HepG2 (cell line): Measurements from ENCODE around the gene SH3GL2. TPM values are rescaled to one million over a fixed set of nuclear protein-coding genes. Genes with fewer than 3 reads are reported as not detected.

Source experiments
- ATAC-seq: fragments of 200-7000 bp; cut with Tn5 transposase; 3 replicates; pipeline ENCODE4 v1.9.1; 2020; ENCODE audit warnings: mild to moderate bottlenecking, moderate library complexity
- BruUV-seq: library from RNA; stranded (reverse); fragments of 400-500 nt; replicated peaks from 2 replicates; lab custom pipeline; 2021; lab: Mats Ljungman, UMichigan
- CTCF ChIA-PET: fragments of 300-600 bp; formaldehyde crosslinking; extraction: SDS; loops from one replicate; lab custom pipeline; 2021; ENCODE audit warnings: low total read pairs, inconsistent platforms, low intra/inter-chr PET ratio; lab: Yijun Ruan, JAX
- POLR2A ChIA-PET: fragments of 350-600 bp; sonication (Branson Sonifier 250); formaldehyde crosslinking; loops from one replicate; lab custom pipeline; 2020; ENCODE audit warnings: antibody characterized with exemption, inconsistent platforms; lab: Yijun Ruan, JAX
- DNase-seq: peaks from one replicate; pipeline ENCODE4 v3.0.0-alpha.2; 2015; ENCODE audit warnings: low spot score
- FAIRE-seq: peaks from 3 replicates; lab custom pipeline; 2011; peaks lifted over from hg19 to GRCh38; lab: Jason Lieb, UNC
- H2AFZ ChIP-seq: one replicate; pipeline ENCODE4 v1.6.1; 2011; ENCODE audit warnings: low read length, inconsistent platforms
- H3K27ac ChIP-seq: fragments of 300-600 bp; 3 replicates; pipeline ENCODE4 v1.8.0; 2011; ENCODE audit warnings: mixed run types, mild to moderate bottlenecking, mixed read lengths, low read length, inconsistent platforms; ENCODE audit not compliant: insufficient read depth; ENCODE audit errors: extremely low read length
- H3K27me3 ChIP-seq, 2 experiments: fragments of 200-600 bp in 1 of 2; 2 replicates in 1 of 2; 3 replicates in 1 of 2; pipeline versions ENCODE4 v1.6.0 to v1.8.0; 2011; ENCODE audit warnings: low read length in 2 of 2, mild to moderate bottlenecking in 2 of 2, moderate library complexity in 2 of 2, inconsistent platforms in 1 of 2; ENCODE audit not compliant: insufficient read depth in 2 of 2, control insufficient read depth in 1 of 2
- H3K36me3 ChIP-seq, 2 experiments: fragments of 200-600 bp in 1 of 2; replicated peaks in 1 of 2; 2 replicates in 1 of 2; 3 replicates in 1 of 2; pipeline versions ENCODE4 v1.5.1 to v1.8.0; 2011; ENCODE audit warnings: low read length in 2 of 2, inconsistent platforms in 1 of 2; ENCODE audit not compliant: insufficient read depth in 2 of 2, control insufficient read depth in 1 of 2
- H3K4me1 ChIP-seq: 2 replicates; pipeline ENCODE4 v1.5.1; 2012; ENCODE audit warnings: low read length, inconsistent platforms; ENCODE audit not compliant: insufficient read depth
- H3K4me2 ChIP-seq: 2 replicates; pipeline ENCODE4 v1.6.0; 2011; ENCODE audit warnings: low read depth, low read length, inconsistent platforms
- H3K4me3 ChIP-seq, 3 experiments: fragments of 200-600 bp in 1 of 3; sonication (generic), shearing (Covaris generic) in 1 of 3; replicated peaks in 1 of 3; 2 replicates each; pipeline ENCODE4 v1.5.1; 2011 to 2016; ENCODE audit warnings: low read length in 3 of 3, inconsistent platforms in 2 of 3, low read depth in 2 of 3, mild to moderate bottlenecking in 2 of 3, control low read depth in 1 of 3, mixed read lengths in 1 of 3; ENCODE audit not compliant: insufficient read depth in 1 of 3
- H3K79me2 ChIP-seq: one replicate; pipeline ENCODE4 v1.6.1; 2011; ENCODE audit warnings: low read length, inconsistent platforms; ENCODE audit not compliant: insufficient read depth
- H3K9ac ChIP-seq: 2 replicates; pipeline ENCODE4 v1.6.0; 2011; ENCODE audit warnings: mild to moderate bottlenecking, low read depth, low read length, inconsistent platforms; ENCODE audit not compliant: insufficient read depth
- H3K9me3 ChIP-seq: 2 replicates; pipeline ENCODE4 v1.5.1; 2012; ENCODE audit warnings: mild to moderate bottlenecking, low read length
- H4K20me1 ChIP-seq: 2 replicates; pipeline ENCODE4 v1.6.0; 2011; ENCODE audit warnings: inconsistent platforms, mild to moderate bottlenecking, low read length, moderate library complexity; ENCODE audit not compliant: insufficient read depth
- BRCA1 ChIP-seq: sonication (generic); formaldehyde crosslinking; IDR thresholded peaks from 2 replicates; pipeline ENCODE4 v1.4.0; 2020; ENCODE audit warnings: missing genetic modification reagents
- EED ChIP-seq: sonication (generic); formaldehyde crosslinking; IDR thresholded peaks from 2 replicates; pipeline ENCODE4 v1.5.0; 2020; ENCODE audit warnings: mild to moderate bottlenecking, missing genetic modification reagents
- GABPB1 ChIP-seq: IDR thresholded peaks from 2 replicates; pipeline ENCODE4 v1.6.1; 2016; ENCODE audit warnings: mild to moderate bottlenecking, missing genetic modification reagents, moderate library complexity, missing compliant biosample characterization
- MATR3 ChIP-seq: sonication (generic); formaldehyde crosslinking; IDR thresholded peaks from 2 replicates; pipeline ENCODE4 v1.4.0; 2020; ENCODE audit warnings: missing genetic modification reagents
- NBN ChIP-seq: fragments of 450-650 bp; conservative IDR thresholded peaks from 2 replicates; pipeline ENCODE4 v1.6.1; 2017
- RAD51 ChIP-seq: fragments of 450-650 bp; IDR thresholded peaks from 2 replicates; pipeline ENCODE4 v1.6.1; 2016; ENCODE audit warnings: borderline replicate concordance
- RORA ChIP-seq: sonication (generic); formaldehyde crosslinking; IDR thresholded peaks from 2 replicates; pipeline ENCODE4 v1.5.0; 2020; ENCODE audit warnings: mild to moderate bottlenecking, missing genetic modification reagents, moderate library complexity
- SETDB1 ChIP-seq: sonication (generic); formaldehyde crosslinking; IDR thresholded peaks from 2 replicates; pipeline ENCODE4 v1.5.1; 2020; ENCODE audit warnings: missing genetic modification reagents, mild to moderate bottlenecking, borderline replicate concordance
- STAG1 ChIP-seq: sonication (generic); formaldehyde crosslinking; IDR thresholded peaks from 2 replicates; pipeline ENCODE4 v1.4.0; 2020; ENCODE audit warnings: missing genetic modification reagents
- THYN1 ChIP-seq: sonication (generic); formaldehyde crosslinking; IDR thresholded peaks from 2 replicates; pipeline ENCODE4 v1.8.1; 2023; ENCODE audit warnings: low read depth, mild to moderate bottlenecking, moderate library complexity, missing genetic modification reagents, borderline replicate concordance
- ZNF333 ChIP-seq: sonication (generic); formaldehyde crosslinking; IDR thresholded peaks from 2 replicates; pipeline ENCODE4 v1.4.0; 2020; ENCODE audit warnings: mild to moderate bottlenecking, missing genetic modification reagents, borderline replicate concordance
- ZNF354B ChIP-seq: sonication (generic); formaldehyde crosslinking; IDR thresholded peaks from 2 replicates; pipeline ENCODE4 v1.8.0; 2022; ENCODE audit warnings: mild to moderate bottlenecking, missing genetic modification reagents
- ZNF510 ChIP-seq: sonication (generic); formaldehyde crosslinking; IDR thresholded peaks from 2 replicates; pipeline ENCODE4 v1.4.0; 2020; ENCODE audit warnings: low read depth, mild to moderate bottlenecking, missing genetic modification reagents
- ZNF547 ChIP-seq: sonication (generic); formaldehyde crosslinking; IDR thresholded peaks from 2 replicates; pipeline ENCODE4 v1.5.1; 2020; ENCODE audit warnings: mild to moderate bottlenecking, missing genetic modification reagents
- ZNF850 ChIP-seq: sonication (generic); formaldehyde crosslinking; conservative IDR thresholded peaks from 2 replicates; pipeline ENCODE4 v1.9.0; 2021; ENCODE audit warnings: mild to moderate bottlenecking, missing genetic modification reagents
- WGBS: methylation state at CpG from one replicate; pipeline ENCODE4 v1.1.6; 2017; ENCODE audit warnings: low lambda C conversion rate; 5-methylcytosine and 5-hydroxymethylcytosine counted together
- in situ Hi-C: cut with HindIII; loops from 2 replicates; pipeline ENCODE4 v1.10.0; 2017; ENCODE audit warnings: low pct_unique_long_range_greater_than_20kb; ENCODE audit not compliant: extremely low pct_ligation_motif_present
- intact Hi-C: fragments of 100-400 bp; cut with micrococcal nuclease; formaldehyde crosslinking; loops from one replicate; pipeline ENCODE4 v1.10.0; 2022; ENCODE audit not compliant: unreplicated experiment
- polyA plus RNA-seq, 8 experiments: library from polyadenylated mRNA; depleted of rRNA in 3 of 8; stranded (reverse) in 7 of 8; unstranded in 1 of 8; fragments of >200 nt; fragmentation: Illumina TruSeq in 4 of 8; extraction: Trizol in 4 of 8; gene quantifications; 2 replicates each; pipeline versions ENCODE4 v1.2.1 to v1.2.3, GENCODE V29; 2011 to 2016; ENCODE audit warnings: low read depth in 4 of 8, missing spikeins in 1 of 8, mixed read lengths in 1 of 8; ENCODE audit not compliant: insufficient read depth in 1 of 8
- total RNA-seq, 5 experiments: library from RNA; depleted of rRNA; stranded (reverse); fragments of >200 nt; fragmentation: Illumina TruSeq; extraction: Trizol; gene quantifications; 2 replicates each; pipeline ENCODE4 v1.2.3, GENCODE V29; 2016; ENCODE audit warnings: low read depth in 1 of 5
- TF ChIP-seq, protein P1 (sequence below): sonication (generic); formaldehyde crosslinking; IDR thresholded peaks from 2 replicates; pipeline ENCODE4 v1.4.0; 2020; ENCODE audit warnings: missing genetic modification reagents
- TF ChIP-seq, protein P2 (sequence below): sonication (generic); formaldehyde crosslinking; IDR thresholded peaks from 2 replicates; pipeline ENCODE4 v1.5.1; 2020; ENCODE audit warnings: missing genetic modification reagents, mild to moderate bottlenecking, borderline replicate concordance
- TF ChIP-seq, protein P3 (sequence below): sonication (generic); formaldehyde crosslinking; IDR thresholded peaks from 2 replicates; pipeline ENCODE4 v1.9.0; 2021; ENCODE audit warnings: missing genetic modification reagents, borderline replicate concordance

Gene SH3GL2
- total and polyA plus RNA-seq, 2 of the 13 experiments (the other 11 are each of a cell fraction or from before 2014, with no cell fraction given): 0.04 TPM; not detected in 1

- in situ Hi-C loops: no loop called here
- POLR2A ChIA-PET: no interaction called here
- H3K9ac ChIP-seq: no peak overlapping the region
- no peak overlapping the region for H3K4me2 ChIP-seq
- ATAC-seq (no peak), DNase-seq (no peak)
- H3K79me2 ChIP-seq: no peaks in the 10 kb centered on the region
- CTCF ChIA-PET: no interaction called here
- H3K27me3 ChIP-seq: no peaks in the 10 kb centered on the region
- no peak overlapping the region for H3K27ac ChIP-seq
- H3K4me3 ChIP-seq: no peak overlapping the region
- BruUV-seq: no TSS peak
- no peaks in the 10 kb centered on the region for H3K36me3 ChIP-seq
- H4K20me1 ChIP-seq: no peaks in the 10 kb centered on the region
- intact Hi-C loops: no loop called here
- H3K9me3 ChIP-seq: no peaks in the 10 kb centered on the region
- TF ChIP-seq ZNF547 (CRISPR knock-in tag) (no peak), THYN1 (CRISPR knock-in tag) (no peak), BRCA1 (CRISPR knock-in tag) (no peak), ZNF850 (CRISPR knock-in tag) (no peak), STAG1 (CRISPR knock-in tag) (no peak), ZNF333 (CRISPR knock-in tag) (no peak), RORA (CRISPR knock-in tag) (no peak), EED (CRISPR knock-in tag) (no peak), ZNF354B (CRISPR knock-in tag) (no peak), ZNF510 (CRISPR knock-in tag) (no peak), GABPB1 (CRISPR knock-in tag) (no peak), RAD51 (no peak), NBN (no peak), MATR3 (CRISPR knock-in tag) (no peak), SETDB1 (CRISPR knock-in tag) (no peak)
- TF ChIP-seq, protein P1, sequence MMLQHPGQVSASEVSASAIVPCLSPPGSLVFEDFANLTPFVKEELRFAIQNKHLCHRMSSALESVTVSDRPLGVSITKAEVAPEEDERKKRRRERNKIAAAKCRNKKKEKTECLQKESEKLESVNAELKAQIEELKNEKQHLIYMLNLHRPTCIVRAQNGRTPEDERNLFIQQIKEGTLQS (CRISPR knock-in tag): no peak
- TF ChIP-seq, protein P2, sequence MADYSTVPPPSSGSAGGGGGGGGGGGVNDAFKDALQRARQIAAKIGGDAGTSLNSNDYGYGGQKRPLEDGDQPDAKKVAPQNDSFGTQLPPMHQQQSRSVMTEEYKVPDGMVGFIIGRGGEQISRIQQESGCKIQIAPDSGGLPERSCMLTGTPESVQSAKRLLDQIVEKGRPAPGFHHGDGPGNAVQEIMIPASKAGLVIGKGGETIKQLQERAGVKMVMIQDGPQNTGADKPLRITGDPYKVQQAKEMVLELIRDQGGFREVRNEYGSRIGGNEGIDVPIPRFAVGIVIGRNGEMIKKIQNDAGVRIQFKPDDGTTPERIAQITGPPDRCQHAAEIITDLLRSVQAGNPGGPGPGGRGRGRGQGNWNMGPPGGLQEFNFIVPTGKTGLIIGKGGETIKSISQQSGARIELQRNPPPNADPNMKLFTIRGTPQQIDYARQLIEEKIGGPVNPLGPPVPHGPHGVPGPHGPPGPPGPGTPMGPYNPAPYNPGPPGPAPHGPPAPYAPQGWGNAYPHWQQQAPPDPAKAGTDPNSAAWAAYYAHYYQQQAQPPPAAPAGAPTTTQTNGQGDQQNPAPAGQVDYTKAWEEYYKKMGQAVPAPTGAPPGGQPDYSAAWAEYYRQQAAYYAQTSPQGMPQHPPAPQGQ (CRISPR knock-in tag): no peak
- TF ChIP-seq, protein P3, sequence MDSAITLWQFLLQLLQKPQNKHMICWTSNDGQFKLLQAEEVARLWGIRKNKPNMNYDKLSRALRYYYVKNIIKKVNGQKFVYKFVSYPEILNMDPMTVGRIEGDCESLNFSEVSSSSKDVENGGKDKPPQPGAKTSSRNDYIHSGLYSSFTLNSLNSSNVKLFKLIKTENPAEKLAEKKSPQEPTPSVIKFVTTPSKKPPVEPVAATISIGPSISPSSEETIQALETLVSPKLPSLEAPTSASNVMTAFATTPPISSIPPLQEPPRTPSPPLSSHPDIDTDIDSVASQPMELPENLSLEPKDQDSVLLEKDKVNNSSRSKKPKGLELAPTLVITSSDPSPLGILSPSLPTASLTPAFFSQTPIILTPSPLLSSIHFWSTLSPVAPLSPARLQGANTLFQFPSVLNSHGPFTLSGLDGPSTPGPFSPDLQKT (CRISPR knock-in tag): no peak
- TF ChIP-seq, all 625 proteins: peak for 0
- Histone ChIP-seq H3K4me1 (no peaks in the 10 kb centered on the region), H2AFZ (no peak overlapping the region)
- FAIRE-seq: no peak
- 89% methylated on average over 2 of the region's 4 CpGs for WGBS
Measured at GRCh38 chr9:17614903-17615302, 36.0 kb downstream of the SH3GL2 start.
